Astrocyte (in vitro differentiated cells and primary cell): Measurements from ENCODE around the gene RALY. TPM values are rescaled to one million over a fixed set of nuclear protein-coding genes. Genes with fewer than 3 reads are reported as not detected.

Experiments used
- DNase-seq: peaks from one replicate; pipeline ENCODE4 v3.0.0-alpha.2; 2010; ENCODE audit warnings: low read depth
- FAIRE-seq: peaks from 2 replicates; lab custom pipeline; 2011; peaks lifted over from hg19 to GRCh38; lab: Jason Lieb, UNC
- H2AFZ ChIP-seq: 2 replicates; pipeline ENCODE4 v1.6.0; 2012; ENCODE audit warnings: low read depth, low read length, inconsistent platforms
- H3K27ac ChIP-seq: 2 replicates; pipeline ENCODE4 v1.5.1; 2011; ENCODE audit warnings: low read depth, low read length, inconsistent platforms
- H3K27me3 ChIP-seq: 2 replicates; pipeline ENCODE4 v1.6.0; 2011; ENCODE audit warnings: low read length, inconsistent platforms; ENCODE audit not compliant: insufficient read depth
- H3K36me3 ChIP-seq: 2 replicates; pipeline ENCODE4 v1.5.1; 2011; ENCODE audit warnings: low read length, inconsistent platforms; ENCODE audit not compliant: insufficient read depth
- H3K4me1 ChIP-seq: 2 replicates; pipeline ENCODE4 v1.5.1; 2011; ENCODE audit warnings: low read length, inconsistent platforms; ENCODE audit not compliant: insufficient read depth
- H3K4me2 ChIP-seq: 2 replicates; pipeline ENCODE4 v1.6.0; 2012; ENCODE audit warnings: low read length, inconsistent platforms
- H3K4me3 ChIP-seq: 2 replicates; pipeline ENCODE4 v1.5.1; 2011; ENCODE audit warnings: low read depth, mild to moderate bottlenecking, low read length, inconsistent platforms; ENCODE audit not compliant: insufficient read depth
- H3K79me2 ChIP-seq: 2 replicates; pipeline ENCODE4 v1.6.0; 2012; ENCODE audit warnings: mild to moderate bottlenecking, low read length, inconsistent platforms; ENCODE audit not compliant: insufficient read depth
- H3K9ac ChIP-seq: 2 replicates; pipeline ENCODE4 v1.6.0; 2012; ENCODE audit warnings: mild to moderate bottlenecking, low read length, inconsistent platforms
- H3K9me3 ChIP-seq: 2 replicates; pipeline ENCODE4 v1.5.1; 2012; ENCODE audit warnings: low read depth, mild to moderate bottlenecking, low read length, inconsistent platforms; ENCODE audit not compliant: insufficient read depth
- H4K20me1 ChIP-seq: 2 replicates; pipeline ENCODE4 v1.6.0; 2012; ENCODE audit warnings: low read length, inconsistent platforms; ENCODE audit not compliant: insufficient read depth
- H3K27ac Mint-ChIP-seq: one replicate; pipeline ENCODE4 v1.8.0; 2021; ENCODE audit warnings: mild to moderate bottlenecking, mixed read lengths; ENCODE audit not compliant: unreplicated experiment
- H3K27me3 Mint-ChIP-seq: one replicate; pipeline ENCODE4 v1.8.0; 2021; ENCODE audit warnings: low read depth, mixed read lengths; ENCODE audit not compliant: unreplicated experiment
- H3K36me3 Mint-ChIP-seq: one replicate; pipeline ENCODE4 v1.8.0; 2021; ENCODE audit warnings: low read depth, mixed read lengths; ENCODE audit not compliant: unreplicated experiment
- H3K4me1 Mint-ChIP-seq: one replicate; pipeline ENCODE4 v1.8.0; 2021; ENCODE audit warnings: low read depth, mixed read lengths; ENCODE audit not compliant: unreplicated experiment
- H3K4me3 Mint-ChIP-seq: one replicate; pipeline ENCODE4 v1.8.0; 2021; ENCODE audit warnings: mild to moderate bottlenecking, moderate library complexity, mixed read lengths; ENCODE audit not compliant: unreplicated experiment
- H3K9me3 Mint-ChIP-seq: one replicate; pipeline ENCODE4 v1.8.0; 2021; ENCODE audit warnings: mild to moderate bottlenecking, mixed read lengths; ENCODE audit not compliant: unreplicated experiment
- CTCF ChIP-seq: IDR thresholded peaks from 2 replicates; pipeline ENCODE4 v1.5.1; 2011; ENCODE audit warnings: low read depth, mild to moderate bottlenecking, inconsistent platforms, low read length, moderate library complexity; ENCODE audit not compliant: insufficient read depth
- EZH2 ChIP-seq: IDR thresholded peaks from 2 replicates; pipeline ENCODE4 v1.6.1; 2012; ENCODE audit warnings: mild to moderate bottlenecking, low read length, inconsistent platforms; ENCODE audit not compliant: insufficient read depth
- total RNA-seq: library from RNA; stranded (reverse); gene quantifications from 2 replicates; pipeline ENCODE4 v1.2.1, GENCODE V29; 2021

The RALY gene
- total RNA-seq, 1 donor from 2014 or later = 105 TPM

GRCh38 chr20:34037767-34038166 is 44.1 kb downstream of the RALY start:
- no peaks in the 10 kb centered on the region for H3K4me1 ChIP-seq
- FAIRE-seq = no peak

GRCh38 chr20:34040300-34040995 is 46.7 kb downstream of the RALY start:
- no peak overlapping the region for H3K27ac Mint-ChIP-seq
- H3K27me3 Mint-ChIP-seq = no peaks in the 10 kb centered on the region
- no peak for TF ChIP-seq CTCF
- TF ChIP-seq EZH2 = no peak
- Histone ChIP-seq H3K36me3 (no peaks in the 10 kb centered on the region), H3K4me3 (no peak overlapping the region), H2AFZ (no peak overlapping the region), H3K27me3 (no peaks in the 10 kb centered on the region), H4K20me1 (peaks cover 97% of the 10 kb centered on the region), H3K9me3 (no peaks in the 10 kb centered on the region), H3K27ac (no peak overlapping the region), H3K4me2 (no peak overlapping the region), H3K4me1 (no peaks in the 10 kb centered on the region), H3K79me2 (peaks cover 97% of the 10 kb centered on the region), H3K9ac (no peak overlapping the region)
- H3K4me1 Mint-ChIP-seq = peaks cover 19% of the 10 kb centered on the region
- H3K9me3 Mint-ChIP-seq = no peaks in the 10 kb centered on the region
- DNase-seq = no peak
- no peak overlapping the region for H3K4me3 Mint-ChIP-seq
- FAIRE-seq = no peak
- peaks cover 5% of the 10 kb centered on the region for H3K36me3 Mint-ChIP-seq

More at GRCh38 chr20:34037767-34038166, 44.1 kb downstream of the RALY start:
- Mint-ChIP-seq H3K27ac (peak overlapping the region; percentile 42), H3K27me3 (no peaks in the 10 kb centered on the region), H3K4me3 (no peak overlapping the region), H3K36me3 (peaks cover 5% of the 10 kb centered on the region), H3K4me1 (peaks cover 15% of the 10 kb centered on the region), H3K9me3 (no peaks in the 10 kb centered on the region)
- no peak for DNase-seq
- Histone ChIP-seq H3K4me2 (no peak overlapping the region), H4K20me1 (peaks cover 92% of the 10 kb centered on the region), H3K79me2 (peaks cover 79% of the 10 kb centered on the region), H3K27me3 (no peaks in the 10 kb centered on the region), H3K27ac (no peak overlapping the region), H3K4me3 (no peak overlapping the region), H3K9ac (no peak overlapping the region), H2AFZ (no peak overlapping the region), H3K9me3 (no peaks in the 10 kb centered on the region), H3K36me3 (peaks cover 3% of the 10 kb centered on the region)
- TF ChIP-seq CTCF = no peak
- TF ChIP-seq EZH2 = no peak

DNA sequence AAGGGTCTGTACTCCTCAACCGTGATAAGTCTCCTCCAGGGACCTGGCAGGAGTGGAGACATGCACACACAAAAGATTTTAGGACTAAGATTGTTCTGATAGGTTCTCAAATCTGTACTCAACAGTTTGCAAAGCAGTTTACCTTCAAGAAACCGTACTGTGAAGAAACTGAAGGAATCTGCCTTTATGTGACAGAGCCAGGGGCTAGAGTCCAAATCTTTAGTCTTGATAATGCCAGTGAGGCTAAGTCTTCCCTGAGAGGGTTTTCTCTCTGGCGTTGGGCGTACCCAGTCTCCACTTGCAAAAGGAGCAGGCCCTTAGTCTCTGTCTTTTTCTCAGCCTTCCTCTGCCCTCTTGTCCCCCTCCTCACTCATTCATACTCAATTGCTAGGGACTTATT is 47.5 kb downstream of the RALY start:
- DNase-seq (no peak), FAIRE-seq (no peak)
- no peaks in the 10 kb centered on the region for H3K36me3 ChIP-seq
- no peak overlapping the region for H3K4me3 ChIP-seq
- Mint-ChIP-seq H3K4me1 (peaks cover 24% of the 10 kb centered on the region), H3K27ac (no peak overlapping the region), H3K4me3 (no peak overlapping the region), H3K36me3 (peaks cover 5% of the 10 kb centered on the region), H3K27me3 (no peaks in the 10 kb centered on the region), H3K9me3 (no peaks in the 10 kb centered on the region)
- TF ChIP-seq EZH2 (no peak), CTCF (no peak)
- peaks cover 97% of the 10 kb centered on the region for H4K20me1 ChIP-seq
- H2AFZ ChIP-seq = no peak overlapping the region
- H3K27ac ChIP-seq = no peak overlapping the region
- no peaks in the 10 kb centered on the region for H3K4me1 ChIP-seq
- no peaks in the 10 kb centered on the region for H3K27me3 ChIP-seq
- H3K4me2 ChIP-seq = no peak overlapping the region
- H3K9ac ChIP-seq = no peak overlapping the region
- no peaks in the 10 kb centered on the region for H3K9me3 ChIP-seq
- H3K79me2 ChIP-seq = peaks cover 97% of the 10 kb centered on the region
